Measurements from ENCODE around the gene MMP26.
"Not testable (repeated sequence)": the region's sequence is repeated elsewhere in the genome, so short reads cannot be mapped to it uniquely, and the experiment has no call there.

The MMP26 gene

DNA sequence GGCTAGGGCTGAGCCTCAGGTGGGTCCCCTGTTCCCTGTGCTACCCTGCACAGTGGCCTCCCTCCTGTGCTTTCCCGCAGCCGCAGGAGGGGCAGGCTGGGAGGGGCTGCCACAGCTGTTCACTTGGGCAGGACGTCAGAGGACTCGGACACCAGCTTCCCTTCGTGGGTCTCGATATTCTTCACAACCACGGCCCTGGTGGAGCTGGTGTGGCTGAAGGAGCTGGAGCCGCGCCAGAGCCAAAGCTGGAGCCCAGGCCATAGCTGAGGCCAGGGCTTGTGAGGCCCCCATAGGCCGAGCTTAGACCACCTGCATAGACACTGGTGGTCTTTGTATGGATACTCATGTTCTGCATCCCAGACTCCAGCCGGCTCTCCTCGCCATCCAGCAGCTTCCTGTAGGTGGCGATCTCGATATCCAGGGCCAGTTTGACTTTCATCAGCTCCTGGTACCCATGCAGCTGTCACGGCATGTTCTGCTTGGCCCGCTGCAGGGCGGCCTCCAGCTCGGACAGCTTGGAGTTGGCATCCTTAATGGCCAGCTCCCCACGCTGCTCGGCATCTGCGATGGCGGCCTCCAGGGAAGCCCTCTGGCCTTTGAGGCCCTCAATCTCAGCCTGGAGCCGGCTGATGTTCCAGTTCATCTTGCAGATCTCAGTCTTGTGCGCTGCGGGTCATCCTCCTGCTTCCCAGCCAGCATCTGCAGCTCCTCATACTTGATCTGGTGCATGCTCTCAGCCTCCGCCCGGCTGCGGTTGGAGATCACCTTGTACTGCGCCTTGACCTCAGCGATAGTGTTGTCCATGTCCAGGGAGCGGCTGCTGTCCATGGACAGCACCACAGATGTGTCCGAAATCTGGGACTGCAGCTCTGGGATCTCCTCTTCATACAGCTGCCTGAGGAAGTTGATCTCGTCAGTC, 18.3 kb downstream of the MMP26 start:
- DNase-seq (ENCODE audit: low spot score), result not testable (repeated sequence)

DNA sequence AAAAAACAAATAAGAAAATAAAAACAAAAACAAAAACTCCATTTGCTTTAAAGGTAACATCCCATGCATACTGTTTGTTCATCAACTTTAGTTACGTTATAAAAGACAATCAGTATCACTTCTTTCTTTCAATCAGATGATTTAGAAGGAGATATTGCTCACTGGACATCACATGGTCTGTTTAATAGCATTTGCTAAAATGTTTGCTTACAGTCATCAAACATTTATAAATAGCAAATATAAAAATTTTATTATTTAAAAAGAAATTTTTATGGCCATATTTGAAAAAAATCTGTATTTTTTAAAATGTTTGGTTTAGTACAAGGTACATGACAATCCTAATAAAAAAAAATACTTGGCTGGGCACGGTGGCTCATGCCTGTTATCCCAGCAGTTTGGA, 22.6 kb downstream of the MMP26 start:
- no peak for DNase-seq (ENCODE audit: low spot score)

DNA sequence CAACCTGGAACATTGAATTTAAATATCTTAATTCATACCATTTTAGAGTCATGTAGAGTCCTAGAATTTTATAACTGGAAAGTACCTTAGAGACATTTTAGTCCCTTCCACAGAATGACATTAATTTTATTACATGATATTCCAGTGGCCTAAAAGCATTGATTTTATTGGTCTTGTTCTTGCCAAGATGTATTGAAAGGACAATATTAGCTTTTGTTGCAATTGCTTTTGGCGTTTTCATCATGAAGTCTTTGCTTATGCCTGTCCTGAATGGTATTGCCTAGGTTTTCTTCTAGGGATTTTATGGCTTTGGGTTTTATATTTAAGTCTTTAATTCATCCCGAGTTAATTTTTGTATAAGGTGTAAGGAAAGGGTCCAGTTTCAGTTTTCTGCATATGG, 36.2 kb downstream of the MMP26 start:
- DNase-seq (ENCODE audit: low spot score), result no peak

DNA sequence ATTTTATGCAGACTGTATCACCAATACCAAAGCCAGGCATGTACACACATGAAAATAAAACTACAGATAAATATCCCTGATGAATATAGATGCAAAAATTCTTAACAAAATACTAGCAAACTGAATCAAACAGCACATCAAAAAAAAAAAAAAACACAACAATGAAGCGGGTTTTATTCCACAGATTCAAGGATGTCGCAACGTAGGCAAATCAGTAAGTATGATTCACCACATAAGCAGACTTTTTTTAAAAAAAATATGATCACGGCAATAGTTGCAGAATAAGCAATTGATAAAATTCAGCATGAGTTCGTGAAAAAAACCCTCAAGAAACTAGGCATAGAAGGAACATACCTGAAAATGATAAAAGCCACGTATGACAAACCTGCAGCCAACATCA, 43.9 kb downstream of the MMP26 start:
- no peak for DNase-seq (ENCODE audit: low spot score)

DNA sequence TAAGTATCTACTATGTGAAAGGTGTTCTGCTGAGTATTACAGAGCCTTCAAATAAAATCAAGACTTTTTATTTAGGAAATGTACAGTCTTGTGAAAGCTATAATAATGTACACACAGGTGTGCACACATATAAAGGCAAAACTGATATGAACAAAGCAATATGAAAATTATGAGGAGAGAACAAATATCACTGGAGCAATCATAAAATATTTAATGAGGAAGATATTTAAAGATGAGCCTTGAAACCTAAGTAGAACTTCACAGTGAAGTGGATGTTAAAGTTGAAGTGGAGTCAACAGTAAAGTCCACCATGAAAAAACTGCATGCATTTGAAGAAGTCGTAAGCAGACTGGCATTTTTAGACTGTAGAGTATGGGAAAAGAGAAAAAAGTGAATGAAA, 46.6 kb downstream of the MMP26 start:
- no peak for DNase-seq (ENCODE audit: low spot score)
